GM03348 (cell line): ENCODE results near the gene TACC3.
A peak's percentile ranks its signal among the peaks of the same experiment; 100 is the strongest.

ENCODE experiments used
- DNase-seq: peaks from one replicate; pipeline ENCODE4 v3.0.0; 2012; ENCODE audit warnings: low spot score

Gene TACC3

GRCh38 chr4:1760521-1761071 is 39.3 kb downstream of the TACC3 start:
- DNase-seq = no peak

- DNase-seq = no peak
Observed at GRCh38 chr4:1761130-1761689, 39.9 kb downstream of the TACC3 start.

- DNase-seq = no peak
Observed at GRCh38 chr4:1762264-1763010, 41.1 kb downstream of the TACC3 start.

- no peak for DNase-seq
Observed at GRCh38 chr4:1763070-1763549, 41.8 kb downstream of the TACC3 start.

GRCh38 chr4:1763550-1764080 is 42.3 kb downstream of the TACC3 start:
- peak; percentile 88 for DNase-seq

- no peak for DNase-seq
Observed at GRCh38 chr4:1764670-1765069, 43.3 kb downstream of the TACC3 start.

- no peak for DNase-seq
Observed at GRCh38 chr4:1765409-1766072, 44.2 kb downstream of the TACC3 start.

- DNase-seq = no peak
Observed at GRCh38 chr4:1766106-1767060, 45.1 kb downstream of the TACC3 start.

GRCh38 chr4:1767061-1767769 is 45.9 kb downstream of the TACC3 start:
- DNase-seq = peak; percentile 60

- peak; percentile 78 for DNase-seq
Observed at GRCh38 chr4:1767770-1768366, 46.5 kb downstream of the TACC3 start.

GRCh38 chr4:1768367-1769034 is 47.2 kb downstream of the TACC3 start:
- no peak for DNase-seq

- DNase-seq = no peak
Observed at GRCh38 chr4:1769692-1770091, 48.4 kb downstream of the TACC3 start.

GRCh38 chr4:1770245-1770644 is 48.9 kb downstream of the TACC3 start:
- DNase-seq = no peak

- DNase-seq = no peak
Observed at GRCh38 chr4:1770791-1771231, 49.5 kb downstream of the TACC3 start.

GRCh38 chr4:1771555-1772305 is 50.4 kb downstream of the TACC3 start:
- no peak for DNase-seq

- DNase-seq = no peak
Observed at GRCh38 chr4:1772853-1773538, 51.7 kb downstream of the TACC3 start.

- DNase-seq = no peak
Observed at GRCh38 chr4:1773754-1774153, 52.4 kb downstream of the TACC3 start.

GRCh38 chr4:1775731-1776500 is 54.6 kb downstream of the TACC3 start:
- peak; percentile 43 for DNase-seq
